Left cardiac atrium (tissue), 4 donors: ENCODE measurements around the gene AKAP12. TPM values are rescaled to one million over a fixed set of nuclear protein-coding genes. Genes with fewer than 3 reads are reported as not detected.

Source experiments
- ATAC-seq, 2 donors: fragments of 200-7000 bp; cut with Tn5 transposase; one replicate each; pipeline ENCODE4 v1.9.1; 2020; ENCODE audit warnings: mild to moderate bottlenecking in 2 of 2, moderate library complexity in 2 of 2
- DNase-seq: peaks from one replicate; pipeline ENCODE4 v3.0.0-alpha.2; 2020
- intact Hi-C, 2 donors: fragments of 100-400 bp; cut with DNase I; formaldehyde crosslinking; loops; one replicate each; pipeline versions ENCODE4 v1.14.1 to v1.15.1; 2022 to 2023
- total RNA-seq, 2 donors: library from RNA; stranded (reverse); fragmentation: NEBNext Ultra II Directional; extraction: Animal tissue kit (Norgen Biotek cat#: 25700); gene quantifications; one replicate each; pipeline ENCODE4 v1.2.1, GENCODE V29; 2021
- donor health status: DM: no; HTN: yes; CAD: no.
- donor health status: DM: no; HTN: yes; CAD: no; lungs with severe emphysema.
- donor health status: DM: yes; HTN: yes; CAD: no.
- donor health status: Dilated cardiomyopathy.

AKAP12 gene
- total RNA-seq, 2 donors from 2014 or later = 44.9 to 60.1 TPM

DNA sequence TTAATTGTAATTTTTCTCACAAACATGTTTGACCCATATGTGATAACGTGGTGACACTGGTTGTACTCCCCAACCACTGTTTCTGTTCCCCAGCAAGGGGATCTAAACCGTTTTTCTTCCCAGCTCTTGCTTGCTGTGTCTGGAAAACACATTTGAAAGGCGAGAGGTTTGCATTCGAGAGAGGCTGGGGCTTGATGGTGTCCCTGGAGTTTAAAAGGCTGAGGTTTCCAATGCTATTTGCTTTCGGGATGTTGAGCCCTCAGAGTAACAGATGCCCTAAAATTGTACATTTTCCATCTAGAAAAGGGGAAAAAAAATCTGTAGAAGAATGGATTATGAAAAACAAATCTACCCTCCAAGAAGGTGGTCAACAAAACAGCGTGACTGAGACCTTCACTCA, 35.4 kb downstream of the AKAP12 start:
- ATAC-seq = no peak
- intact Hi-C loops = no loop called here
- DNase-seq = no peak

- DNase-seq = no peak
- intact Hi-C loops = no loop called here
- ATAC-seq = no peak
These were observed 35.8 kb downstream of the AKAP12 start for GRCh38 chr6:151275566-151275965.

- DNase-seq (peak; percentile 47), ATAC-seq (peak; percentile 81 to 87)
- intact Hi-C loops = no loop called here
These were observed 36.5 kb downstream of the AKAP12 start for GRCh38 chr6:151276112-151276740.

GRCh38 chr6:151279891-151280290, 40.1 kb downstream of the AKAP12 start:
- no peak for DNase-seq
- intact Hi-C loops = no loop called here
- no peak for ATAC-seq

DNA sequence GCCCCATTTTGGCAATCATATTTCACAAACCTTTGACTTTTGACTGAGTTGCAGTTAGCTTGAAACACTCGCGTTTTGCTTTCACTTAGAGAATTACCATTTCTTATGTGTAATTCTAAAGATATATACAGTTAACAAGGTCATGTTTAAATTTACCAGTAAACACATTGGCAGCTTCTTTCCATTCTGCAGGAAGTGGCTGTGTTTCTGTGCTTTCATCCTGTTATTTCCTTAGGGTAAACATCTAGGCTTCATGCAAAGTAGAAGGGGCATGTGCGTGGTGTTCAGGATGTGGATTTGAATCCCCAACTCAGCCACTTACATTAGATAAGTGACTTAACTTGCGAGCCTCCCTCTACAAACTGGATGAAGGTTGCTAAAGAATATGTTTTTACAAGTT, 41.1 kb downstream of the AKAP12 start:
- no peak for ATAC-seq
- intact Hi-C loops = no loop called here
- DNase-seq = no peak

GRCh38 chr6:151284012-151284411, 44.2 kb downstream of the AKAP12 start:
- intact Hi-C loops = no loop called here
- DNase-seq (no peak), ATAC-seq (no peak)

DNA sequence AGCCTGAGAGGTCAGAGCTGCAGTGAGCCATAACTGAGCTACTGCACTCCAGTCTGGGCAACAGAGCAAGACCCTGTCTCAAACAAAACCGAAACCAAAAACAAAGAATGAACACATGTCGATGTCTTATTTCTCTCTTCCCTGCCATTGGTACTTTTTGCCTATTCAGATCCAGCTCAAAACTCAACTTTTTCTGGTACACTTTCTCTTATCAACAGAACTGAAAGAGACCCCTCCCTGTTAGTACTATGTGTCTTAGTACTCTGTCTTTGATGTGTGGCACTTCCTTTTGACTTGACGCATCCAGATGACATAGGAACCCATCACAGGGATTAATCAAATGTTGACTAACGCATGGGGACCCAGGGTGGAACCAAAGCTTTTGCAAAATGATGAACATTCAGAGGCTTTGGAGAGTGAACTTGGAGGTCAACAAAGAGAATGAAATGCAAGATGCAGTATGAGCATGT, 44.8 kb downstream of the AKAP12 start:
- intact Hi-C loops = no loop called here
- no peak for ATAC-seq

GRCh38 chr6:151285122-151285521, 45.4 kb downstream of the AKAP12 start:
- peak; percentile 46 to 54 for ATAC-seq
- intact Hi-C loops = no loop called here

More for the DNA sequence above, 44.8 kb downstream of the AKAP12 start:
- DNase-seq = no peak

DNA sequence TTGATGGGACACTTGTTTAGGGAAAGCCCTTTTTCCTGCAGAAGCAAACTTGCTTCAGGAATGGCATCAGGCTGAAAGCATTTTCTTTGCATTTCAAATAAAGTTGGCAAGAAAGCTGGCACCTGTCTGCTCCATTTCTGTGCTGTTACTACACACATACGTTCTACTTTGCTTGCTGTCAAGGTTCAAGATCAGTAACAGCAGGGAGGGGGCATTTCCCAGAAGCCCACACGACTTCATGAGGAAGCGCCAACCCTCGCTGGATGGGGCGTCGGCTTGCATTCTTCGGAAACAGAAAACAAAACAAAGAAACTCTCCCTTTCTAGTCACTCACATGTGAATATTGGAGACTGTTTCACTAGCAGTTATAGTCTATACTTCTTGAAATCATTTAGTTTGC, 46.4 kb downstream of the AKAP12 start:
- ATAC-seq (no peak), DNase-seq (no peak)
- intact Hi-C loops = no loop called here

More at GRCh38 chr6:151285122-151285521, 45.4 kb downstream of the AKAP12 start:
- no peak for DNase-seq

DNA sequence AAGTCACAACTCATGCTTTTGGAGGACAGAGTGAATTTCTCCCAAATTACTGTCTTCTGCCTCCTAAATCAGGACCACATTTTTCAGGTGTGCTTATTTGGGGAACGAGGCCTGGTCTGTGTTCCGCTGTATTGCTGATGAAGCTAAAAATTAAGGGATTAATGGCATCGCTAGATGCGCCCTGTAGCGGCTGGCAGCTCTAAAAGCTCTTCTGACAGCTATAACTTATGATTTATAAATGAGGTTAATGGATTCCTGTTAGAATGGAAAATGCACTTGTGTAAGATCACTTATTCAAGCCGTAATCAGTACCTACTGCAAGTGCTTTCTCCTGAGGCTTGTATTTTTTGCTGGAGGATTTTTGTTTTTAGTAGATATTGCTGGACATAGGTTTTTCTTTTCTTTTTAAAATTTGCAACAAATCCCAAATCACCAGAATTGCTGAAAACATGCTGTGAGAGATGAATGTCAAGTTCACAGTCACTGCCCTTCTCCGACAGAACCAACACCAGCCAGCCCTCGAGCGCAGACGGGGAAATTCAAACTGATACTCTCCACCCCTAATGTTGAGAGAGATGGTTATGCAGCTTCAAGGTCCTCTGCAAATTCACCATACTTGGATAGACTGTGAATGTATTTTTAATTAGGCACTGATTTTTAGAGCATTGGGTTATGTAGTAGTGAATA, 49.1 kb downstream of the AKAP12 start:
- no peak for DNase-seq
- intact Hi-C loops = no loop called here
- no peak for ATAC-seq

GRCh38 chr6:151289399-151290007, 49.7 kb downstream of the AKAP12 start:
- intact Hi-C loops = no loop called here
- no peak for ATAC-seq
- DNase-seq = no peak

DNA sequence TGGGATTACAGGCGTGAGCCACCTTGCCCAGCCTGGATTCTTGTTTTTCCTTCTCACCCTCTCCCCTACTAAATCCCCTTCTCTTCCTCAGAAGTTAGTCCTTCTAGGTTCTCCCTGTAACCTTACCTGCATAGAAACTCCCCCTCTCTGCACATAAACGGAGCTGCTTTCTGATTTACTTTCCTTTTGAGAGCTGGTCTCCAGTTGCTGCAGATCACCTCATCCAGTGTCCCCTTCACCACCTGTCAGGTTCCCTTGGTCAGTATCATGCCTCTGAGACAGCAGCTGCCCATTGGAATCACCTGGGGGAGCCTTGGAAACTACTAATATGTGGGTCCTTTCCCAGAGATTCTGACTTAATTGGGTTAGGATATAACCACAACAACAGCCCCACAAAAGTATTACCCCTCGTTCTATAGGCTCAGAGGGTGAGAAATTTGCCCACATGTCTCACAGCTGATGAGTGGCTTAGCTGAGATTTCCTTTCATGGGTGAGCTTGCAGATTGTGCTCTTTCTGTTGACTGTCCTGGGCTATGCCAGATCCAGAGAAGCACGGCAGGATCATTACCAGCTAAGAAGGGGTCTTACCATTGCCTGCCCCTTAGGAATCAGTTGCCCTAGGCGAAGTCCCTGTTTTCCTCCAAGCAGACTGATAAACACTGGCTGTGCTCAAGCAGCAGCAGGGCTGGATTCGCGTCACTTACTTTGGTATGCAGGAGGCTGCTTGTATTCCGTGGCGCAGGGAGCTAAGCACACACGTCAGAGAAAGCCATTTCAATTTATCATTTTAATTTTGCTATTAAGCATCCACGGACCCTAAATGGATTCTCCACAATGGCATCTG, 51.3 kb downstream of the AKAP12 start:
- intact Hi-C loops = no loop called here
- peak; percentile 64 for DNase-seq
- ATAC-seq = peak; percentile 76 to 92

- peak; percentile 19 to 67 for ATAC-seq
- DNase-seq = no peak
- intact Hi-C loops = no loop called here
These were observed 51.9 kb downstream of the AKAP12 start for GRCh38 chr6:151291722-151292059.

- peak; percentile 24 to 32 for ATAC-seq
- no peak for DNase-seq
- intact Hi-C loops = no loop called here
These were observed 53.4 kb downstream of the AKAP12 start for GRCh38 chr6:151292974-151293687.

- ATAC-seq (no peak), DNase-seq (no peak)
- intact Hi-C loops = no loop called here
These were observed 53.9 kb downstream of the AKAP12 start for GRCh38 chr6:151293688-151294016.

GRCh38 chr6:151294561-151295101, 54.9 kb downstream of the AKAP12 start:
- ATAC-seq (peak in 1 of 2 donors; percentile 26), DNase-seq (no peak)
- intact Hi-C loops = no loop called here

DNA sequence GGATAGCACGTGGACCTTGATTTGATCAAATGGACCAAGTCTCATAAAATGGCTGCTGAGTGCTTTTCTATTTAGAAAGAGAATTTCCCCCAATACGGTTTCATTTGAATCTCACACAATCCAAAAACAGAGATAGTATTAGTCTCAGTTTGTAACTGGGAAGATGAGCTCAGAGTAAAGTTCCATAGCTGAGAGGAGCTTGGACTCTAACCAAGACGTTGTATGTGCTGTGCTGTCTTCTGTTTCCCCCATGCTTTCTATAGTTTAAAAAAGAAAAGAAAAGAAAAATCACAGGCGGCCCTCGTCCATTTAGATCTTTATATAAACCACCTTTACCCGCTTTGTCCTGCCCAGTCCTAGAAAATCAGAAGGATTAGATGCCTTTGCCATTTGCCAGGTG, 58.1 kb downstream of the AKAP12 start:
- intact Hi-C loops = no loop called here
- no peak for ATAC-seq

DNA sequence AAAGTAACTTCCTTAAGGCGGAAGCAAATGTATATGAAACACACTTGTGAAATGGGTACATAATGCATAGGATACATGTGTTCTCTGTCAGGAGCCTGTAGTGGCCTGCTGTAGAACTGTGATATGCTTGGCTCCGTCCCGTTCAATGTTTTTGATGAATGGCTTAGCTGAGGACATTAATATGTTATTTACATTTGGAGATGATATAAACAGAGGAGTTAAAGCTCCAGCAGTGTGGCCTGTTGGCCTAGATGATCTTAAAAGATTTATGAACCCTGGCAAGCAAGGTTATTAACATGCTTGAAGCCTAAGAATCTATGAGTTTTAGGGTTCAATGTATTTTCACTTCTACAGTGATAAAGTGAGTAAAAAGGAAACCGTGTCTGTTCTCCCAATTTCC, 59.2 kb downstream of the AKAP12 start:
- no peak for DNase-seq
- intact Hi-C loops = no loop called here
- ATAC-seq = no peak

More for the DNA sequence above, 58.1 kb downstream of the AKAP12 start:
- DNase-seq = no peak
